ENCODE results near the gene C19orf53. TPM values are rescaled to one million over a fixed set of nuclear protein-coding genes. Genes with fewer than 3 reads are reported as not detected.

C19orf53 gene
- total and polyA plus RNA-seq, 2 of the 13 experiments (the other 11 are each of a cell fraction or from before 2014, with no cell fraction given) = 129 to 130 TPM

GRCh38 chr19:13826652-13827235, 52.5 kb downstream of the C19orf53 start:
- in situ Hi-C loops (cut with HindIII; ENCODE audit: extremely low pct_ligation_motif_present, low pct_unique_long_range_greater_than_20kb) = no loop called here
- H3K4me2 ChIP-seq (ENCODE audit: low read depth, low read length) = no peak overlapping the region
- FAIRE-seq = no peak
- WGBS (ENCODE audit: low lambda C conversion rate) = 87% methylated on average over 9 of the region's 9 CpGs
- H3K27ac ChIP-seq (ENCODE audit: extremely low read length, insufficient read depth, low read length) = no peak overlapping the region
- no peaks in the 10 kb centered on the region for H3K27me3 ChIP-seq (ENCODE audit: control insufficient read depth in 1 of 2, insufficient read depth in 2 of 2, low read length in 2 of 2)
- POLR2A ChIA-PET = no interaction called here
- ATAC-seq = no peak
- DNase-seq (ENCODE audit: low spot score) = no peak
- no peak overlapping the region for H3K4me3 ChIP-seq (replicated peaks in 1 of 3; ENCODE audit: insufficient read depth in 1 of 3, low read depth in 2 of 3, low read length in 3 of 3)
- no peaks in the 10 kb centered on the region for H3K4me1 ChIP-seq (ENCODE audit: insufficient read depth, low read length)
- no peaks in the 10 kb centered on the region for H3K79me2 ChIP-seq (ENCODE audit: insufficient read depth, low read length)
- no peaks in the 10 kb centered on the region for H3K9me3 ChIP-seq (ENCODE audit: low read length)
- no peak overlapping the region for H3K9ac ChIP-seq (ENCODE audit: insufficient read depth, low read depth, low read length)
- no peaks in the 10 kb centered on the region for H3K36me3 ChIP-seq (replicated peaks in 1 of 2; ENCODE audit: control insufficient read depth in 1 of 2, insufficient read depth in 2 of 2, low read length in 2 of 2)
- H2AFZ ChIP-seq (ENCODE audit: low read length) = no peak overlapping the region
- H4K20me1 ChIP-seq (ENCODE audit: insufficient read depth, low read length) = no peaks in the 10 kb centered on the region
- CTCF ChIA-PET (ENCODE audit: low intra/inter-chr PET ratio, low total read pairs) = no interaction called here
- no TSS peak for BruUV-seq (replicated peaks)
- intact Hi-C loops (cut with micrococcal nuclease; ENCODE audit: unreplicated experiment) = no loop called here
- TF ChIP-seq ZNF326 (CRISPR knock-in tag; IDR thresholded peaks at IDR 0.05; ENCODE audit: borderline replicate concordance) (no peak), ZNF720 (CRISPR knock-in tag; IDR thresholded peaks at IDR 0.05) (no peak), FOXO1 (CRISPR knock-in tag; IDR thresholded peaks at IDR 0.05) (no peak), RAD21 (CRISPR knock-in tag; IDR thresholded peaks at IDR 0.05) (no peak)

- in situ Hi-C loops (cut with HindIII; ENCODE audit: extremely low pct_ligation_motif_present, low pct_unique_long_range_greater_than_20kb) (no loop called here), intact Hi-C loops (cut with micrococcal nuclease; ENCODE audit: unreplicated experiment) (no loop called here)
- no peak overlapping the region for H3K4me2 ChIP-seq (ENCODE audit: low read depth, low read length)
- H3K9me3 ChIP-seq (ENCODE audit: low read length) = no peaks in the 10 kb centered on the region
- FAIRE-seq = no peak
- H4K20me1 ChIP-seq (ENCODE audit: insufficient read depth, low read length) = no peaks in the 10 kb centered on the region
- no peak overlapping the region for H3K4me3 ChIP-seq (replicated peaks in 1 of 3; ENCODE audit: insufficient read depth in 1 of 3, low read depth in 2 of 3, low read length in 3 of 3)
- no peaks in the 10 kb centered on the region for H3K36me3 ChIP-seq (replicated peaks in 1 of 2; ENCODE audit: control insufficient read depth in 1 of 2, insufficient read depth in 2 of 2, low read length in 2 of 2)
- H2AFZ ChIP-seq (ENCODE audit: low read length) = no peak overlapping the region
- H3K9ac ChIP-seq (ENCODE audit: insufficient read depth, low read depth, low read length) = no peak overlapping the region
- H3K27ac ChIP-seq (ENCODE audit: extremely low read length, insufficient read depth, low read length) = no peak overlapping the region
- no peak for DNase-seq (ENCODE audit: low spot score)
- 50% methylated on average over 4 of the region's 4 CpGs for WGBS (ENCODE audit: low lambda C conversion rate)
- ChIA-PET CTCF (ENCODE audit: low intra/inter-chr PET ratio, low total read pairs) (no interaction called here), POLR2A (interaction anchor here (0.7 kb wide), 1 partner anchor 330 kb away, joined by 3 read pairs; no protein-coding TSS in a partner anchor)
- BruUV-seq (replicated peaks) = no TSS peak
- no peaks in the 10 kb centered on the region for H3K27me3 ChIP-seq (ENCODE audit: control insufficient read depth in 1 of 2, insufficient read depth in 2 of 2, low read length in 2 of 2)
- 0 out of 2 replicates have a peak, but pooled peaks cover under 1% of the 10 kb centered on the region for H3K4me1 ChIP-seq (ENCODE audit: insufficient read depth, low read length)
- no peaks in the 10 kb centered on the region for H3K79me2 ChIP-seq (ENCODE audit: insufficient read depth, low read length)
- ATAC-seq = no peak
- no peak for TF ChIP-seq KLF11 (CRISPR knock-in tag; IDR thresholded peaks at IDR 0.05)
- no peak for TF ChIP-seq ATF4 (CRISPR knock-in tag; IDR thresholded peaks at IDR 0.05)
- no peak for TF ChIP-seq ZBTB7B (CRISPR knock-in tag; IDR thresholded peaks at IDR 0.05)
- TF ChIP-seq HBP1 (CRISPR knock-in tag; IDR thresholded peaks at IDR 0.05; ENCODE audit: low read depth) = no peak
- no peak for TF ChIP-seq ZNF513 (CRISPR knock-in tag; conservative IDR thresholded peaks at IDR 0.05)
- no peak for TF ChIP-seq ARID4A (CRISPR knock-in tag; IDR thresholded peaks at IDR 0.05; ENCODE audit: borderline replicate concordance)
These were observed 53.4 kb downstream of the C19orf53 start for GRCh38 chr19:13827656-13828055.

Data from HepG2 (cell line).